GM18526 (cell line): ENCODE data around the gene LPGAT1.

Source experiments
- POLR2A ChIP-seq: IDR thresholded peaks from 3 replicates; pipeline ENCODE4 v1.6.1; 2011; ENCODE audit not compliant: insufficient read length; ENCODE audit errors: extremely low read depth

The LPGAT1 gene

GRCh38 chr1:211833174-211833820 is 2.7 kb upstream of the LPGAT1 start:
- no peak for TF ChIP-seq POLR2A

- no peak for TF ChIP-seq POLR2A
These were observed 2.1 kb upstream of the LPGAT1 start for GRCh38 chr1:211832661-211833060.

- no peak for TF ChIP-seq POLR2A
These were observed 1.2 kb upstream of the LPGAT1 start for GRCh38 chr1:211831558-211832323.

- TF ChIP-seq POLR2A = no peak
These were observed 572 bp downstream of the LPGAT1 start for GRCh38 chr1:211830055-211830327.

- TF ChIP-seq POLR2A = no peak
These were observed 1.1 kb downstream of the LPGAT1 start for GRCh38 chr1:211829343-211830054.

- no peak for TF ChIP-seq POLR2A
These were observed 1.8 kb downstream of the LPGAT1 start for GRCh38 chr1:211828584-211829342.

- no peak for TF ChIP-seq POLR2A
These were observed 3.5 kb downstream of the LPGAT1 start for GRCh38 chr1:211827051-211827450.

- no peak for TF ChIP-seq POLR2A
These were observed 4.6 kb downstream of the LPGAT1 start for GRCh38 chr1:211825980-211826379.

- no peak for TF ChIP-seq POLR2A
These were observed 7.7 kb downstream of the LPGAT1 start for GRCh38 chr1:211822677-211823407.

GRCh38 chr1:211816586-211816985 is 14.0 kb downstream of the LPGAT1 start:
- no peak for TF ChIP-seq POLR2A

GRCh38 chr1:211814313-211814712 is 16.2 kb downstream of the LPGAT1 start:
- TF ChIP-seq POLR2A = no peak

GRCh38 chr1:211813590-211813989 is 17.0 kb downstream of the LPGAT1 start:
- TF ChIP-seq POLR2A = no peak

GRCh38 chr1:211812584-211812983 is 18.0 kb downstream of the LPGAT1 start:
- TF ChIP-seq POLR2A = no peak

- TF ChIP-seq POLR2A = no peak
These were observed 18.7 kb downstream of the LPGAT1 start for GRCh38 chr1:211811848-211812247.

GRCh38 chr1:211811126-211811525 is 19.4 kb downstream of the LPGAT1 start:
- no peak for TF ChIP-seq POLR2A
